ENCODE results near the gene ATP5MC2. TPM values are rescaled to one million over a fixed set of nuclear protein-coding genes. Genes with fewer than 3 reads are reported as not detected.
"Not testable (repeated sequence)": the region's sequence is repeated elsewhere in the genome, so short reads cannot be mapped to it uniquely, and the experiment has no call there.

ATP5MC2 gene
- total RNA-seq, 1 donor from 2014 or later = 89.1 TPM

GRCh38 chr12:53695152-53696145 is 19.6 kb upstream of the ATP5MC2 start:
- DNase-seq (ENCODE audit: low spot score) = peak; percentile 40

DNA sequence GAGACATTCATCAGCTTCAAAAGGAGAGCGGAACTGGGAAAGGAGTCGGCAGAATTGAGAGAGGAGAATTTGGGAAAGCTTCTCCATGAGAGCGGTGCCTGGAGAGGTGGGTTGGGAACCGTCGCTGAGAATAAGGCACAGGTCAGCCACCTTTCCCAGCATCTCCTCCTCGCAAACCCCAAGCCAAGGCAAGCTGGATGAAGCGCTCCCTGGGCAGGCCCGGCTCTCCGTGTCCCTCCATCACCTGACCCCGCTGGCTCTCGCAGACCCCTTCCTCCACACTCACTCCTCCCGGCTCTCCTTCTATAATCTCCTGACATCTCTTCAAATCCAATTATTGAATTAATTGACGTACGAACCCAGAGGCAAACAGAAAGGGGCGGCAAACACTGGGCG is 18.9 kb upstream of the ATP5MC2 start:
- no peak for DNase-seq (ENCODE audit: low spot score)

- DNase-seq (ENCODE audit: low spot score) = no peak
Observed at GRCh38 chr12:53688134-53688533, 12.3 kb upstream of the ATP5MC2 start.

DNA sequence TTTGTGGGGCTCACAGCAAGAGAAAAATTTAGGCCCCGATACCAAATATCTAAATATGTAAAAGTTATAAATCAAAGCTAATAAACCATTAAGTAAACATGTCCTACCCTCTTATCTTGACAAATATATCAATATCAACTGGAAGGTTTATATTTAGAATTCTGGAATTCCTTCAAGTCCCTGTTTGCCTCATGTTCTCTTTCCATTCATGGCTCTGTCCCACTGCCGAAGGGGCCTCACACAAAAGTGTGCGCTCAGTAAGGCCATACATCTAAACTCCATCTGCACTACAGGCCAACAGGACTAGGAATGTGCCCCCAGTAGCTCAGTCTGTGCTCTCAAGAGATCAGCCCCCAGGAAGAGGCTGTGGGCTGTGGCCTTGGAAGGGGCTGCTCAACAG is 10.6 kb upstream of the ATP5MC2 start:
- peak; percentile 31 for DNase-seq (ENCODE audit: low spot score)

GRCh38 chr12:53684654-53685220 is 8.9 kb upstream of the ATP5MC2 start:
- DNase-seq (ENCODE audit: low spot score) = no peak

GRCh38 chr12:53683983-53684382 is 8.1 kb upstream of the ATP5MC2 start:
- no peak for DNase-seq (ENCODE audit: low spot score)

DNA sequence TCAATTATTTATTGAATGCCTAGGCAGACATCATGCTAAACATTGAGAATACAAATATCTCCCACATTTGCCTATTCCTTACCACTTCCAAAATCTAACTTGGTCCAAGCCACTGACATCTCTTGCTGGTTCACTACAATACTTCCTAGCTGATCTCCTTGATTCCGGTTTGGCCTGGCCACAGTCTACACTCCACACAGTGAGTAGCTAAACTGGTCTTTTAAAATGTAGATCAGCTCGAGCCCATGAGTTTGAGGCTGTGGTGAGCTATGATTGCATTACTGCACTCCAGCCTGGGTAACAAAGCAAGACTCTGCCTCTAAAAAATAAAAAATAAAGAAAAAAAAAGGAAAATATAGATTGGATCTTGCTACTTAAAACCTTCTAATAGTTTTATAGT is 7.6 kb upstream of the ATP5MC2 start:
- no peak for DNase-seq (ENCODE audit: low spot score)

DNA sequence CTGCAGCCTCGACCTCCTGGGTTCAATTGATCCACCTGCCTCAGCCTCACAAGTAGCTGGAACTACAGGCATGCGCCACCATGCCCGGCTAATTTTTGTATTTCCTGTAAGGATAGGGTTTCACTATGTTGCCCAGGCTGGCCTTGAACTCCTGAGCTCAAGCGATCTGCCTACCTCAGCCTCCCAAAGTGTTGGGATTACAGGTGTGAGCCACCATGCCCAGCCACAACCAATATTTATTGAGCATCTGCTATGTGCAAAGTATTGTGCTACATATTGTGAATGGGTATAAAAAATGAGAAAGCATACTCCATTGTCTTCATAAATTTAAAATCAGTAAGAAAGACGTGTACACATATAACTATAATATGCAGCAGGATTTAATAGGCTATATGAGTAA is 4.2 kb upstream of the ATP5MC2 start:
- not testable (repeated sequence) for DNase-seq (ENCODE audit: low spot score)

- DNase-seq (ENCODE audit: low spot score) = peak; percentile 53
Observed at GRCh38 chr12:53677800-53678148, 1.9 kb upstream of the ATP5MC2 start.

- peak; percentile 65 for DNase-seq (ENCODE audit: low spot score)
Observed at GRCh38 chr12:53677016-53677799, 1.3 kb upstream of the ATP5MC2 start.

GRCh38 chr12:53676656-53677015 is 753 bp upstream of the ATP5MC2 start:
- DNase-seq (ENCODE audit: low spot score) = no peak

GRCh38 chr12:53674977-53675700 is 744 bp downstream of the ATP5MC2 start:
- no peak for DNase-seq (ENCODE audit: low spot score)

DNA sequence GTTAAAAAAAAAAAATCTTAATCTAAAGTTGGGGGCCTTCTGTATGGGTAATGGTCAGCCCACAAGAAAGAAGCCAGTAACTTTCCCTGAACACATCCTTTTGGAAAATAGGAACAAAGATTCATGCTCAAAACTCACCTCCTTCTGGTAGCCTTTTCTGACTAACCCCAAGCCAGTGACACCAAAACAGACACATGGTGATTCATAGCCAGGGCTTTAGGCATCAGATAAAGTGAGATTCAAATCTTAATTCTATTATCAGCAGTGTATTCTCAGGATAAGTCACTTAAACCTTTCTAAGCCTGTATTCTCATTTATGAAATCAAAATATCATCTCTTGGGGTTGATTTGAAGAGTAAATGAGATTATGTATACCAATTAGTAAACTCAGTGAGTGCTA is 4.9 kb downstream of the ATP5MC2 start:
- no peak for DNase-seq (ENCODE audit: low spot score)

GRCh38 chr12:53670308-53670707 is 5.6 kb downstream of the ATP5MC2 start:
- no peak for DNase-seq (ENCODE audit: low spot score)

DNA sequence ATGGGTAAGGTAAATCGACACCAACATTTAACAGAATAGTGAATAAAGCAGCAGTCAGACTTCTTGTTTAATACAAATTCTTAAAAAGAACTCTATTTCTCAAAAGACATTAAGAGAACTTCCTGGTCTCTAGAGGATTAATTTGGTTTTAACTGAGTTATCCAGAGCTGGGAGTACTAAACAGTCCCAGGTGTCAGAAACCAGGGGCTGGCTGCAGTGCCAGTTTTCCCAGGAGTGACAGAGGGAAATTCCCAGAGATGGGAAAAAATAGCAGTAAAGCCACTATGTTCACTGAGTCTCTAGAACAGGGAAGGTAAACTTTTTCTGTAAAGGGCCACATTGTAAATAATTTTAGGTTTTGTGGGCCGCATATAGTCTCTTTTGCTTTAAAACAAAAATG is 8.8 kb downstream of the ATP5MC2 start:
- DNase-seq (ENCODE audit: low spot score) = no peak

- no peak for DNase-seq (ENCODE audit: low spot score)
Observed at GRCh38 chr12:53664936-53665335, 10.9 kb downstream of the ATP5MC2 start.

DNA sequence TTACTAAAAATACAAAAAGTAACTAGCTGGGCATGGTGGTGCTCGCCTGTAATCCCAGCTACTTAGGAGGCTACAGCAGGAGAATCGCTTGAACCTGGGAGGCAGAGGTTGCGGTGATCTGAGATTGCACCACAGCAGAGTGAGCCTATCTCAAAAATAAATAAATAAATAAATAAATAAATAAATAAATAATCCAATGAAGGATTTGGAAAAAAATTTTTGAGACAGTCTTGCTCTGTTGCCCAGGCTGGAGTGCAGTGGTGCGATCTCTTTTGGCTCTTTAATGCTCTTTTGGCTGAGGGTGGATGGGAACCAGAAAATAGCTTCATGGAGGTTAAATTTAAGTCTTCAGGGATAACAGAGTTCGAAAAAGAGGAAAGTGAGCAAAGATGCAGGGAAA is 11.7 kb downstream of the ATP5MC2 start:
- no peak for DNase-seq (ENCODE audit: low spot score)

GRCh38 chr12:53660041-53660440 is 15.8 kb downstream of the ATP5MC2 start:
- DNase-seq (ENCODE audit: low spot score) = peak; percentile 61

DNA sequence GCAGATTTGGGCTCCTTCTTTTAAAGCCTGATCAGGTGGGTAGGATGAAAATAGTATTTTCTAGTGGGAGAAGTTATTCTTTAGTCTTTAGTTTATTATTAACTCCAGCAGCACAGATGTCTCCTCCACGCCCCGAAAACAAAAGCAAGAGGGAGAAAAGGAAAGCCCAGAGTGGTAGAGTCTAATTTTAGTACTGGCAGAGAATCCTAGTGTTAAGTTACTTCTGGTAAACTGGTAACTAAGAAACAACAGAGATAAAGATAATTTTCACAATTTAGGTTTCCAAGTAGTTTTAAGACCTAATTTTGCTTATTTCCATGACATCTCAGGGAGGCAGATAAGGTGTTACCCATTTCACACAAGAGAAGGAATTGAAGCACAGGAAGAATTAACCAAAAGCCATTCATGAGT is 16.3 kb downstream of the ATP5MC2 start:
- no peak for DNase-seq (ENCODE audit: low spot score)

DNA sequence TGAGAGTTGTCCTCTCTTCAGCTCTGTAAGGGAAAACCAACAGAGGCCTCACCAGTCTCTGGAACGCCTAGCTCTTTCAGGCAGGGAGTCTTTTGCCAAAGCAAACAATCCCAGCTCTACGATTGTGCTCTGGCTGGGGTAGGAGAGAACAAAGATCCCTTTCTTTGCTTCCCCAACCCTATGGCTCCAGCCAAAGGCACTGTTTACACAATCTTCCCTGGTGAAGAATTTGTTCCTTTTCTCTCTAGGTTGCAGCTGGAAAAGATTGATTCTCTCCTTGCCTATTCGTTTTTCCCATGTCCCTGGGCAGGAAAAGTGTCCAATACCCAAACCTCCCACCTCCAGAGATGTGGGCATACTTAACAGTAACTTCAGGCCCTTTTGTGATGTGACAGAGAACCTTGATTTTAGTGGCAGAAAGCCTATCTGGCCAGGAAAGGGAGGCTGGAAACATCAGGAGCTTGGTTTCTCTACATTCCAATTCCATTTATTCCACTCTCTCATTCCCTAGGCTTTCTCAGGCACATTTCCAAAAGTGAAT is 16.8 kb downstream of the ATP5MC2 start:
- DNase-seq (ENCODE audit: low spot score) = peak; percentile 58

GRCh38 chr12:53657041-53657440 is 18.8 kb downstream of the ATP5MC2 start:
- DNase-seq (ENCODE audit: low spot score) = no peak

All from umbilical cord (tissue), 2 donors.